OCI-LY3 (cell line): Measurements from ENCODE around the gene KCNN2.
A peak's percentile ranks its signal among the peaks of the same experiment; 100 is the strongest.

Experiments
- H2AFZ ChIP-seq: fragments of 200-600, 300-600 bp; shearing (Covaris generic); 2 replicates; pipeline ENCODE4 v1.6.0; 2014; ENCODE audit warnings: antibody characterized with exemption, low read depth, low read length
- H3K27ac ChIP-seq: fragments of 200-600, 300-600 bp; sonication (generic); 2 replicates; pipeline ENCODE4 v1.5.1; 2014; ENCODE audit warnings: mild to moderate bottlenecking, low read length, moderate library complexity, mixed read lengths
- H3K27me3 ChIP-seq: fragments of 200-600, 300-600 bp; sonication (generic); 2 replicates; pipeline ENCODE4 v1.6.1; 2014; ENCODE audit warnings: low read depth, low read length, mixed read lengths
- H3K36me3 ChIP-seq: fragments of 200-600, 300-600 bp; sonication (generic); replicated peaks from 2 replicates; pipeline ENCODE3; 2014; ENCODE audit warnings: low read depth, low read length, mixed read lengths
- H3K4me1 ChIP-seq: fragments of 300-600, 200-600 bp; sonication (generic); 2 replicates; pipeline ENCODE4 v1.6.1; 2014; ENCODE audit warnings: low read length, mixed read lengths
- H3K4me2 ChIP-seq: fragments of 200-600, 300-600 bp; sonication (generic); 2 replicates; pipeline ENCODE4 v1.6.1; 2014; ENCODE audit warnings: low read length, mixed read lengths
- H3K4me3 ChIP-seq: fragments of 300-600, 200-600 bp; sonication (generic); 2 replicates; pipeline ENCODE4 v1.5.1; 2014; ENCODE audit warnings: antibody characterized with exemption, mild to moderate bottlenecking, low read length, moderate library complexity
- H3K79me2 ChIP-seq: fragments of 300-600, 200-600 bp; shearing (Covaris generic); 2 replicates; pipeline ENCODE4 v1.6.1; 2014; ENCODE audit warnings: mild to moderate bottlenecking, low read length, mixed read lengths
- H3K9ac ChIP-seq: fragments of 300-600, 200-600 bp; shearing (Covaris generic); 2 replicates; pipeline ENCODE4 v1.6.0; 2014; ENCODE audit warnings: mild to moderate bottlenecking, low read length, moderate library complexity
- H3K9me3 ChIP-seq: fragments of 200-600, 300-600 bp; shearing (Covaris generic); 2 replicates; pipeline ENCODE4 v1.6.1; 2014; ENCODE audit warnings: low read length, mixed read lengths; ENCODE audit not compliant: insufficient read depth
- H4K20me1 ChIP-seq: fragments of 200-600, 300-600 bp; sonication (generic); 2 replicates; pipeline ENCODE4 v1.6.1; 2016; ENCODE audit warnings: low read length, mixed read lengths; ENCODE audit not compliant: insufficient read depth
- CTCF ChIP-seq: fragments of 200-600, 300-600 bp; sonication (generic); IDR thresholded peaks from 2 replicates; pipeline ENCODE4 v1.5.1; 2014; ENCODE audit warnings: antibody characterized with exemption, low read length, low read depth
- EZH2phosphoT487 ChIP-seq: fragments of 200-600 bp; shearing (Covaris generic); IDR thresholded peaks from 2 replicates; pipeline ENCODE4 v1.6.1; 2018; ENCODE audit warnings: antibody characterized with exemption, mixed run types, low read depth

KCNN2 gene

GRCh38 chr5:114325541-114325940, 36.3 kb upstream of the KCNN2 start:
- TF ChIP-seq CTCF, result no peak
- TF ChIP-seq EZH2phosphoT487, result no peak
- H3K9me3 ChIP-seq, result no peaks in the 10 kb centered on the region
- H4K20me1 ChIP-seq, result no peaks in the 10 kb centered on the region
- peaks cover 17% of the 10 kb centered on the region for H3K4me1 ChIP-seq
- no peak overlapping the region for H3K4me2 ChIP-seq
- no peak overlapping the region for H3K9ac ChIP-seq
- no peaks in the 10 kb centered on the region for H3K27me3 ChIP-seq
- no peak overlapping the region for H2AFZ ChIP-seq
- no peak overlapping the region for H3K4me3 ChIP-seq
- no peak overlapping the region for H3K27ac ChIP-seq
- H3K36me3 ChIP-seq, result no peaks in the 10 kb centered on the region
- no peaks in the 10 kb centered on the region for H3K79me2 ChIP-seq

GRCh38 chr5:114327474-114327873, 34.4 kb upstream of the KCNN2 start:
- Histone ChIP-seq H2AFZ (no peak overlapping the region), H3K4me2 (no peak overlapping the region), H3K4me3 (no peak overlapping the region), H3K79me2 (no peaks in the 10 kb centered on the region), H3K9ac (no peak overlapping the region), H3K9me3 (no peaks in the 10 kb centered on the region), H3K4me1 (peaks cover 24% of the 10 kb centered on the region), H3K27me3 (no peaks in the 10 kb centered on the region), H3K36me3 (no peaks in the 10 kb centered on the region), H3K27ac (no peak overlapping the region), H4K20me1 (no peaks in the 10 kb centered on the region)
- no peak for TF ChIP-seq EZH2phosphoT487
- TF ChIP-seq CTCF, result no peak

- no peaks in the 10 kb centered on the region for H4K20me1 ChIP-seq
- no peak overlapping the region for H2AFZ ChIP-seq
- H3K4me3 ChIP-seq, result no peak overlapping the region
- no peaks in the 10 kb centered on the region for H3K36me3 ChIP-seq
- no peaks in the 10 kb centered on the region for H3K27me3 ChIP-seq
- no peak for TF ChIP-seq EZH2phosphoT487
- no peak for TF ChIP-seq CTCF
- H3K9ac ChIP-seq, result no peak overlapping the region
- no peaks in the 10 kb centered on the region for H3K79me2 ChIP-seq
- no peak overlapping the region for H3K27ac ChIP-seq
- no peak overlapping the region for H3K4me2 ChIP-seq
- peaks cover 24% of the 10 kb centered on the region for H3K4me1 ChIP-seq
- no peaks in the 10 kb centered on the region for H3K9me3 ChIP-seq
Observed at GRCh38 chr5:114327987-114328386, 33.9 kb upstream of the KCNN2 start.

- H3K27ac ChIP-seq, result no peak overlapping the region
- H3K9ac ChIP-seq, result no peak overlapping the region
- no peaks in the 10 kb centered on the region for H3K27me3 ChIP-seq
- no peak overlapping the region for H2AFZ ChIP-seq
- no peaks in the 10 kb centered on the region for H3K36me3 ChIP-seq
- H3K4me2 ChIP-seq, result peak overlapping the region; percentile 12; the same call in 1 of the 2 replicates
- no peaks in the 10 kb centered on the region for H3K9me3 ChIP-seq
- no peaks in the 10 kb centered on the region for H3K79me2 ChIP-seq
- peaks cover 20% of the 10 kb centered on the region for H3K4me1 ChIP-seq
- no peak for TF ChIP-seq CTCF
- no peak for TF ChIP-seq EZH2phosphoT487
- no peaks in the 10 kb centered on the region for H4K20me1 ChIP-seq
- no peak overlapping the region for H3K4me3 ChIP-seq
Observed at GRCh38 chr5:114330916-114331531, 30.8 kb upstream of the KCNN2 start.
